Measurements from ENCODE around the gene PI4KA.

PI4KA gene

GRCh38 chr22:20748731-20749428, 109.7 kb downstream of the PI4KA start:
- no peak for ATAC-seq
- TF ChIP-seq ISL1 (CRISPR knock-in tag; IDR thresholded peaks at IDR 0.05) (no peak), ZFP30 (CRISPR knock-in tag; IDR thresholded peaks at IDR 0.05) (no peak), ZNF565 (CRISPR knock-in tag; conservative IDR thresholded peaks at IDR 0.05; ENCODE audit: low read depth) (no peak), TSHZ2 (CRISPR knock-in tag; IDR thresholded peaks at IDR 0.05) (no peak), OSR1 (CRISPR knock-in tag; IDR thresholded peaks at IDR 0.05) (no peak), RARB (CRISPR knock-in tag; IDR thresholded peaks at IDR 0.05) (no peak), ZFP3 (CRISPR knock-in tag; IDR thresholded peaks at IDR 0.05) (no peak), CSDC2 (CRISPR knock-in tag; IDR thresholded peaks at IDR 0.05) (no peak), PATZ1 (CRISPR knock-in tag; IDR thresholded peaks at IDR 0.05; ENCODE audit: borderline replicate concordance) (no peak), BACH2 (CRISPR knock-in tag; IDR thresholded peaks at IDR 0.05; ENCODE audit: borderline replicate concordance) (no peak), POU6F1 (CRISPR knock-in tag; IDR thresholded peaks at IDR 0.05; ENCODE audit: borderline replicate concordance, low read depth) (no peak), TOX (CRISPR knock-in tag; IDR thresholded peaks at IDR 0.05; ENCODE audit: borderline replicate concordance) (no peak), TCF4 (CRISPR knock-in tag; IDR thresholded peaks at IDR 0.05; ENCODE audit: borderline replicate concordance) (no peak)

- no peak for ATAC-seq
- TF ChIP-seq RARB (CRISPR knock-in tag; IDR thresholded peaks at IDR 0.05) (no peak), ZC3H10 (CRISPR knock-in tag; IDR thresholded peaks at IDR 0.05) (no peak), POU6F1 (CRISPR knock-in tag; IDR thresholded peaks at IDR 0.05; ENCODE audit: borderline replicate concordance, low read depth) (no peak), ZNF8 (CRISPR knock-in tag; IDR thresholded peaks at IDR 0.05) (no peak), CSRNP3 (CRISPR knock-in tag; IDR thresholded peaks at IDR 0.05) (no peak), TSHZ2 (CRISPR knock-in tag; IDR thresholded peaks at IDR 0.05) (no peak), CREB5 (CRISPR knock-in tag; IDR thresholded peaks at IDR 0.05; ENCODE audit: low read depth) (no peak), TCF4 (CRISPR knock-in tag; IDR thresholded peaks at IDR 0.05; ENCODE audit: borderline replicate concordance) (no peak), ZNF565 (CRISPR knock-in tag; conservative IDR thresholded peaks at IDR 0.05; ENCODE audit: low read depth) (no peak), TOX (CRISPR knock-in tag; IDR thresholded peaks at IDR 0.05; ENCODE audit: borderline replicate concordance) (no peak), ZNF70 (CRISPR knock-in tag; IDR thresholded peaks at IDR 0.05) (no peak), BACH2 (CRISPR knock-in tag; IDR thresholded peaks at IDR 0.05; ENCODE audit: borderline replicate concordance) (no peak), ARNTL (CRISPR knock-in tag; IDR thresholded peaks at IDR 0.05; ENCODE audit: borderline replicate concordance, low read depth) (no peak), ESRRG (CRISPR knock-in tag; IDR thresholded peaks at IDR 0.05) (no peak)
Measured at GRCh38 chr22:20748082-20748481, 110.5 kb downstream of the PI4KA start.

Measured in SK-N-SH treated with all-trans-retinoic acid at 6 μM for 48 hours (cell line).